ENCODE results near the gene XYLT1.

Gene XYLT1

DNA sequence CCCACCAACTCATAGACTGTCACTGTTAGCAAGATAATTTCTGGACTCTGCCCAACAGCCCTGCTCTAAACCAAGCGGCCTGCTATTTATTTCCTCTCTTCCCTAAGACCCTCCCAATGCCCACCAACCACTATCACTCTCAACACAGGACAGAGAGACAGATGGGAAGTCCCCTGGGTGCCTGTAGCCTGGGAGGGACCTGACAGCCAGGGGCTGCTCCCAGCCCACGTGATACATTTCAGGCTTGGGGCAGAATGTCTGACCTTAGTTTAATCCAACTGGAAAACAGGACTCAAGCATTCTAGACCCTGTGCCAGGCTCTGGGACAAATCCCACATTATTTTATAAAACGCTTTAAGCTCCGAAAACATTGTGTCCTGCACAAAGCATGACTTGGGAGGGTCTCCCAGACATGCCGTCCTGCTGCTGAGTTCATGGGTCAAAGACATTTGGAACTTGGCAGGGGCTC lies 23.6 kb downstream of the XYLT1 start:
- no peaks in the 10 kb centered on the region for H4K20me1 ChIP-seq (ENCODE audit: insufficient read depth)
- no peak overlapping the region for H3K4me2 ChIP-seq
- H3K36me3 ChIP-seq (ENCODE audit: insufficient read depth) = no peaks in the 10 kb centered on the region
- TF ChIP-seq, protein P1, sequence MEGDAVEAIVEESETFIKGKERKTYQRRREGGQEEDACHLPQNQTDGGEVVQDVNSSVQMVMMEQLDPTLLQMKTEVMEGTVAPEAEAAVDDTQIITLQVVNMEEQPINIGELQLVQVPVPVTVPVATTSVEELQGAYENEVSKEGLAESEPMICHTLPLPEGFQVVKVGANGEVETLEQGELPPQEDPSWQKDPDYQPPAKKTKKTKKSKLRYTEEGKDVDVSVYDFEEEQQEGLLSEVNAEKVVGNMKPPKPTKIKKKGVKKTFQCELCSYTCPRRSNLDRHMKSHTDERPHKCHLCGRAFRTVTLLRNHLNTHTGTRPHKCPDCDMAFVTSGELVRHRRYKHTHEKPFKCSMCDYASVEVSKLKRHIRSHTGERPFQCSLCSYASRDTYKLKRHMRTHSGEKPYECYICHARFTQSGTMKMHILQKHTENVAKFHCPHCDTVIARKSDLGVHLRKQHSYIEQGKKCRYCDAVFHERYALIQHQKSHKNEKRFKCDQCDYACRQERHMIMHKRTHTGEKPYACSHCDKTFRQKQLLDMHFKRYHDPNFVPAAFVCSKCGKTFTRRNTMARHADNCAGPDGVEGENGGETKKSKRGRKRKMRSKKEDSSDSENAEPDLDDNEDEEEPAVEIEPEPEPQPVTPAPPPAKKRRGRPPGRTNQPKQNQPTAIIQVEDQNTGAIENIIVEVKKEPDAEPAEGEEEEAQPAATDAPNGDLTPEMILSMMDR (conservative IDR thresholded peaks at IDR 0.05; ENCODE audit: low read depth, low read length) = no peak
- no peaks in the 10 kb centered on the region for H3K4me1 ChIP-seq (ENCODE audit: low read depth, poor library complexity, severe bottlenecking)
- no peak overlapping the region for H3K4me3 ChIP-seq (IDR thresholded peaks at IDR 0.05; ENCODE audit: insufficient read depth, low read depth, low read length)
- H2AFZ ChIP-seq (ENCODE audit: low read depth) = no peak overlapping the region
- no peaks in the 10 kb centered on the region for H3K27me3 ChIP-seq (ENCODE audit: insufficient read depth, low read depth)
- H3K79me2 ChIP-seq (ENCODE audit: insufficient read depth, low read depth) = no peaks in the 10 kb centered on the region
- H3K27ac ChIP-seq = no peak overlapping the region
- H3K9ac ChIP-seq = no peak overlapping the region

DNA sequence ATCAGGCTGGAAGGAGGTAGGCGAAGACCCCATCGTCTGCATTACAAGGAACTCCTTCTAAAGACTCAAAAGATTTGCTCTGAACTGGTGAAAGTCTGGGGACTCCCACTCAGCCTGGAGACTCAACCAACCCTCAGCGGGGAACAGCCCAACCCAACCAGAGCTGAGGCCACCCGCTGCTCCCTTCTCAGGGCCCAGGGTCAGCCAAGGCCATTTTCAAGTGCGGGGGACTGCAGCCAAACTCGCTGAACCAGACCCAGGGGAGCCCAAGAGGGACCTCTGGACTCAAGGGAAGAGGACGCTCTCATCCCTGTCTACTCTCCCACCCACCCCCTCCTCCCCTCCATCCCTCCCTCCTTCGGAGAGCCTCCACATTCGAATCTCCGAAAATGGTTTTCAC lies 24.1 kb downstream of the XYLT1 start:
- H3K4me2 ChIP-seq = no peak overlapping the region
- no peaks in the 10 kb centered on the region for H3K27me3 ChIP-seq (ENCODE audit: insufficient read depth, low read depth)
- H3K9ac ChIP-seq = no peak overlapping the region
- no peaks in the 10 kb centered on the region for H3K79me2 ChIP-seq (ENCODE audit: insufficient read depth, low read depth)
- no peaks in the 10 kb centered on the region for H4K20me1 ChIP-seq (ENCODE audit: insufficient read depth)
- H2AFZ ChIP-seq (ENCODE audit: low read depth) = no peak overlapping the region
- no peaks in the 10 kb centered on the region for H3K36me3 ChIP-seq (ENCODE audit: insufficient read depth)
- TF ChIP-seq, protein P1 (conservative IDR thresholded peaks at IDR 0.05; ENCODE audit: low read depth, low read length) = no peak
- H3K4me1 ChIP-seq (ENCODE audit: low read depth, poor library complexity, severe bottlenecking) = no peaks in the 10 kb centered on the region
- H3K4me3 ChIP-seq (IDR thresholded peaks at IDR 0.05; ENCODE audit: insufficient read depth, low read depth, low read length) = no peak overlapping the region
- no peak overlapping the region for H3K27ac ChIP-seq

DNA sequence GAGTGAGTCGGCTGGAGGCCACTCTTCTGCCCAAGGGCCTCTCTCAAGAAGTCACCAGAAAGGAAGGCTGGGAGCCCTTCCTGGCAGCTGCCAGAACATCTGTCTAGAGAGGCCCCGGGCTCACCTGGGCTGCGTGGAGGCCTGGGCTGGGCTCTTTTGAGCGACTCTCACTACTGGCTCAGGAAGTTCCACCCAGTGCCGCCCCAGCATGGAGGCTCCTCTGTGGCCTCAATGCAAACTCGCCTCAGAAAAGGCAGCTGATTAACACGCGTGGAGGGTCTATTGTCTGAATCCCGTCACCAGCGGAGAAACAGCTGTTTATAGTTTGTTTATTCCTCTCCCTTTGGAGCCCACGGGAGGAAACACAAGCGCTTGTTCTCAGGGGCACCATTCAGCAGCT lies 25.3 kb downstream of the XYLT1 start:
- Histone ChIP-seq H3K4me1 (ENCODE audit: low read depth, poor library complexity, severe bottlenecking) (no peaks in the 10 kb centered on the region), H3K27ac (no peak overlapping the region), H4K20me1 (ENCODE audit: insufficient read depth) (no peaks in the 10 kb centered on the region), H3K9ac (no peak overlapping the region), H3K4me3 (IDR thresholded peaks at IDR 0.05; ENCODE audit: insufficient read depth, low read depth, low read length) (no peak overlapping the region), H3K36me3 (ENCODE audit: insufficient read depth) (no peaks in the 10 kb centered on the region), H3K27me3 (ENCODE audit: insufficient read depth, low read depth) (no peaks in the 10 kb centered on the region), H3K4me2 (no peak overlapping the region), H3K79me2 (ENCODE audit: insufficient read depth, low read depth) (no peaks in the 10 kb centered on the region), H2AFZ (ENCODE audit: low read depth) (no peak overlapping the region)
- TF ChIP-seq, protein P1 (conservative IDR thresholded peaks at IDR 0.05; ENCODE audit: low read depth, low read length) = no peak

DNA sequence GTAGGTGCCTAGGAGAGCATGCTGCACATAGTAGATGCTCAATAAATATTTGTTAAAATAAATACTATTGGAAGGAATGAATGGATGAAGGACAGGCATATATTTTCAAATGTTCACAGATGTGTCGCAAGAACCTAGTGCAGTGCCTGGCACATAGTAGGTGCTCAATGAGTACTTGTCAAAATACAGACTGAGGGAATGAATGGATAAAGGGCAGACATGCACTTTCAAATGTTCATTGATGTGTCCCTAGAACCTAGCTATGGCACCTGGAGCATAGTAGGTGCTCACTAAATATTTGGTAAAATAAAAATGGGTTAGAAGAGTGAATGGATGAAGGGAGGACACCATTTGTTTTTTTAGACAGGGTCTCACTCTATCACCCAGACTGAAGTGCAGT lies 26.1 kb downstream of the XYLT1 start:
- no peaks in the 10 kb centered on the region for H4K20me1 ChIP-seq (ENCODE audit: insufficient read depth)
- no peak overlapping the region for H3K4me3 ChIP-seq (IDR thresholded peaks at IDR 0.05; ENCODE audit: insufficient read depth, low read depth, low read length)
- no peak overlapping the region for H3K27ac ChIP-seq
- H3K9ac ChIP-seq = no peak overlapping the region
- TF ChIP-seq, protein P1 (conservative IDR thresholded peaks at IDR 0.05; ENCODE audit: low read depth, low read length) = no peak
- no peaks in the 10 kb centered on the region for H3K79me2 ChIP-seq (ENCODE audit: insufficient read depth, low read depth)
- no peak overlapping the region for H2AFZ ChIP-seq (ENCODE audit: low read depth)
- no peaks in the 10 kb centered on the region for H3K27me3 ChIP-seq (ENCODE audit: insufficient read depth, low read depth)
- H3K4me1 ChIP-seq (ENCODE audit: low read depth, poor library complexity, severe bottlenecking) = no peaks in the 10 kb centered on the region
- no peaks in the 10 kb centered on the region for H3K36me3 ChIP-seq (ENCODE audit: insufficient read depth)
- H3K4me2 ChIP-seq = no peak overlapping the region
